K562 (cell line): ENCODE measurements around the gene ZNF747. TPM values are rescaled to one million over a fixed set of nuclear protein-coding genes. Genes with fewer than 3 reads are reported as not detected.
A peak's percentile ranks its signal among the peaks of the same experiment; 100 is the strongest.

Experiments
- ATF1 ChIP-seq, 2 experiments: fragments of 450-650 bp in 1 of 2; IDR thresholded peaks; 2 replicates each; pipeline ENCODE4 v1.6.1; 2016; ENCODE audit warnings: missing compliant biosample characterization in 1 of 2, missing genetic modification characterization in 1 of 2
- ATF6 ChIP-seq: sonication (generic); formaldehyde crosslinking; IDR thresholded peaks from 2 replicates; pipeline ENCODE4 v1.4.0; 2020; ENCODE audit warnings: mild to moderate bottlenecking, missing genetic modification reagents
- ATF7 ChIP-seq: fragments of 450-650 bp; IDR thresholded peaks from 2 replicates; pipeline ENCODE4 v1.7.1; 2014; ENCODE audit warnings: mild to moderate bottlenecking, moderate library complexity
- BCL6 ChIP-seq: fragments of 250-450 bp; sonication (Bioruptor Pico); IDR thresholded peaks from 2 replicates; pipeline ENCODE4 v1.4.0; 2020
- BRD4 ChIP-seq: fragments of 200-600 bp; sonication (generic); IDR thresholded peaks from 2 replicates; pipeline ENCODE4 v1.6.1; 2017; ENCODE audit warnings: inconsistent platforms
- CHD1 ChIP-seq: fragments of 200-600 bp; sonication (generic); IDR thresholded peaks from one replicate; pipeline ENCODE4 v1.6.1; 2012; ENCODE audit warnings: mild to moderate bottlenecking, moderate library complexity, low read length, inconsistent platforms
- CHD2 ChIP-seq: IDR thresholded peaks from 2 replicates; pipeline ENCODE4 v1.6.1; 2011; ENCODE audit warnings: low read depth, low read length
- CSDE1 ChIP-seq, 2 experiments: fragments of 450-650 bp; IDR thresholded peaks; 2 replicates each; pipeline ENCODE4 v1.6.1; 2016; ENCODE audit warnings: mild to moderate bottlenecking in 1 of 2
- ESRRA ChIP-seq: fragments of 450-650 bp; IDR thresholded peaks from 2 replicates; pipeline ENCODE4 v1.6.1; 2014; ENCODE audit warnings: low read depth, mild to moderate bottlenecking, moderate library complexity, borderline replicate concordance
- GATAD2A ChIP-seq: fragments of 450-650 bp; IDR thresholded peaks from 2 replicates; pipeline ENCODE4 v1.6.1; 2017
- GTF2B ChIP-seq: IDR thresholded peaks from 2 replicates; pipeline ENCODE4 v1.6.1; 2011; ENCODE audit not compliant: insufficient read length; ENCODE audit errors: extremely low read depth
- HDAC3 ChIP-seq: fragments of 450-650 bp; IDR thresholded peaks from 2 replicates; pipeline ENCODE4 v1.6.1; 2018; ENCODE audit warnings: borderline replicate concordance, mild to moderate bottlenecking, moderate library complexity; ENCODE audit not compliant: partially characterized antibody
- HDAC8 ChIP-seq: fragments of 450-650 bp; IDR thresholded peaks from 2 replicates; pipeline ENCODE4 v1.6.1; 2016; ENCODE audit warnings: mild to moderate bottlenecking, missing genetic modification characterization, moderate library complexity, missing compliant biosample characterization
- MCM2 ChIP-seq: fragments of 450-650 bp; IDR thresholded peaks from 2 replicates; pipeline ENCODE4 v1.6.1; 2017; ENCODE audit warnings: low read depth, mild to moderate bottlenecking
- MITF ChIP-seq: IDR thresholded peaks from 2 replicates; pipeline ENCODE4 v1.6.1; 2014; ENCODE audit warnings: antibody characterized with exemption
- SPI1 ChIP-seq: IDR thresholded peaks from 2 replicates; pipeline ENCODE4 v1.6.1; 2011; ENCODE audit warnings: low read depth, low read length, control low read depth, borderline replicate concordance
- STAT5A ChIP-seq: IDR thresholded peaks from 2 replicates; pipeline ENCODE4 v1.6.1; 2012; ENCODE audit warnings: low read length, inconsistent platforms, borderline replicate concordance
- TAF1 ChIP-seq: IDR thresholded peaks from 2 replicates; pipeline ENCODE4 v1.6.1; 2011; ENCODE audit warnings: mild to moderate bottlenecking, low read length, moderate library complexity; ENCODE audit not compliant: insufficient read depth, control insufficient read depth, severe bottlenecking; ENCODE audit errors: extremely low read depth
- TEAD2 ChIP-seq: fragments of 450-650 bp; IDR thresholded peaks from 2 replicates; pipeline ENCODE4 v1.6.1; 2016; ENCODE audit warnings: missing genetic modification characterization, control low read depth, missing compliant biosample characterization
- TGIF2 ChIP-seq: sonication (generic); formaldehyde crosslinking; IDR thresholded peaks from 2 replicates; pipeline ENCODE4 v1.8.1; 2022; ENCODE audit warnings: mild to moderate bottlenecking, missing genetic modification reagents, moderate library complexity
- WHSC1 ChIP-seq: IDR thresholded peaks from one replicate; pipeline ENCODE4 v1.6.1; 2012; ENCODE audit warnings: low read length, control low read depth, inconsistent platforms
- ZBTB33 ChIP-seq: sonication (generic); formaldehyde crosslinking; IDR thresholded peaks from 2 replicates; pipeline ENCODE4 v1.8.1; 2023; ENCODE audit warnings: mild to moderate bottlenecking, missing genetic modification reagents
- ZKSCAN3 ChIP-seq: fragments of 250-450 bp; sonication (Bioruptor Pico); IDR thresholded peaks from 2 replicates; pipeline ENCODE4 v1.4.0; 2020
- ZNF239 ChIP-seq: fragments of 250-450 bp; sonication (Bioruptor Pico); IDR thresholded peaks from 2 replicates; pipeline ENCODE4 v1.4.0; 2020; ENCODE audit warnings: mild to moderate bottlenecking
- ZSCAN29 ChIP-seq: fragments of 450-650 bp; IDR thresholded peaks from 2 replicates; pipeline ENCODE4 v1.6.1; 2017
- polyA plus RNA-seq, 8 experiments: library from polyadenylated mRNA; depleted of rRNA in 4 of 8; stranded (reverse) in 5 of 8; unstranded in 3 of 8; fragments of >200 nt; fragmentation: Nextera tagmentation in 2 of 8; fragmentation: Illumina TruSeq in 1 of 8; extraction: Ambion mirVana in 2 of 8; extraction: Trizol in 1 of 8; gene quantifications; 2 replicates each; pipeline versions ENCODE4 v1.2.1 to v1.2.3, GENCODE V29; 2011 to 2014; ENCODE audit warnings: inconsistent platforms in 1 of 8, missing spikeins in 1 of 8
- total RNA-seq, 7 experiments: library from RNA; depleted of rRNA in 6 of 7; stranded (reverse); fragments of >200 nt in 6 of 7; fragmentation: Illumina TruSeq in 2 of 7; extraction: Trizol in 2 of 7; gene quantifications; 2 replicates each; pipeline versions ENCODE4 v1.2.1 to v1.2.3, GENCODE V29; 2011 to 2021; ENCODE audit warnings: low replicate concordance in 1 of 7

The ZNF747 gene
- total and polyA plus RNA-seq, 9 of the 15 experiments (the other 6 are each of a cell fraction or from before 2014, with no cell fraction given) = 0.14 to 3.3 (median 1.5) TPM

- TF ChIP-seq MITF (no peak), TEAD2 (tag) (no peak), ZNF239 (CRISPR knock-in tag) (no peak), ATF7 (no peak; the same call in 1 of the 2 replicates), BCL6 (CRISPR knock-in tag) (no peak), ATF6 (CRISPR knock-in tag) (no peak), ZKSCAN3 (CRISPR knock-in tag) (no peak), TAF1 (no peak), ZSCAN29 (no peak), MCM2 (no peak), BRD4 (no peak), ATF1 (CRISPR knock-in tag; IDR thresholded peaks at IDR 0.05) (no peak), ATF1 (tag; IDR thresholded peaks at IDR 0.05) (no peak), ESRRA (no peak), HDAC8 (tag) (no peak), CSDE1 (IDR thresholded peaks at IDR 0.05) (no peak), STAT5A (no peak), CHD2 (no peak), CHD1 (no peak), ZBTB33 (CRISPR knock-in tag) (no peak), WHSC1 (no peak), SPI1 (no peak), GATAD2A (no peak), GTF2B (no peak), TGIF2 (no peak), HDAC3 (peak; percentile 19)
Observed at GRCh38 chr16:30541502-30542329, 7.1 kb upstream of the ZNF747 start (continued).
